GM18508 (cell line): Measurements from ENCODE around the gene CA12.

Source experiments
- ATAC-seq: cut with Tn5 transposase; IDR thresholded peaks from one replicate; pipeline ENCODE4 v1.9.1; 2021; ENCODE audit warnings: moderate number of reproducible peaks; ENCODE audit not compliant: insufficient read depth, unreplicated experiment

The CA12 gene

GRCh38 chr15:63314409-63314808 lies 67.2 kb downstream of the CA12 start:
- ATAC-seq: no peak

GRCh38 chr15:63313825-63314224 lies 67.8 kb downstream of the CA12 start:
- ATAC-seq: no peak

GRCh38 chr15:63312286-63312685 lies 69.4 kb downstream of the CA12 start:
- ATAC-seq: no peak

DNA sequence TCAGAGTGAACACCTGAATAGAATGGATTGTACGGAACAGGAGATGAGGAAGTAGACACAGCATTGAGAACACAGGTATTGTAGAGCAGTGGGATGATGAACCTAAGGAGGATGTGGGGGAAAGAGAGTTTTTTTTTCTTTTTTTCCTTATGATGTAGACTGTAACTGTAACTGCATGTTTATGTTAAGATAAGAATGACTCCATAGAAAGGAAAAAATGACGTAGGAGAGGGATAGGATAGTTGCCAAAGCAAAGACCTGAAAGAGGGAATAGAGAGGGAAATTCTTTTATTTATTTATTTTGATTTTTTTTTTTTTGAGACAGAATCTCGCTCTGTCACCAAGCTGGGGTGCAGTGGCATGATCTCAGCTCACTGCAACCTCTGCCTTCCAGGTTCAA lies 71.0 kb downstream of the CA12 start:
- ATAC-seq: no peak

DNA sequence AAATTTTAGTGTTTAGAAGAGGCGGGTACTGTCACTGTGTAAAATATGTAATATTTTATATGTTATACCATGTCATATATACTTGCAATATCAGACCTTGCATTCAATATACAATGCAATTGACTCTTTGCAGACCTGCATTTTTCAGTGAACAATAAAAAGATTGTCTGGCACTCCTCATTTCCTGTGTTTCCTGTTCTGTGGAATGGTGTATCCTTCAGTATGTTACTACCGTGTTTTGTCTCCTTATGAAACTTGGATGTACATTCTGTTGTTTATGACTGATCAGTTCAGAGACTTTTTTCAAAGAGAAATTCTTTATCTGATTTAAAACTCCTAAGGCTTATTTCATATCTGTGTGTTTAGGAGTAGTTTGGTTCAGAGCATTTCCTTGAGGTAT lies 72.7 kb downstream of the CA12 start:
- no peak for ATAC-seq

DNA sequence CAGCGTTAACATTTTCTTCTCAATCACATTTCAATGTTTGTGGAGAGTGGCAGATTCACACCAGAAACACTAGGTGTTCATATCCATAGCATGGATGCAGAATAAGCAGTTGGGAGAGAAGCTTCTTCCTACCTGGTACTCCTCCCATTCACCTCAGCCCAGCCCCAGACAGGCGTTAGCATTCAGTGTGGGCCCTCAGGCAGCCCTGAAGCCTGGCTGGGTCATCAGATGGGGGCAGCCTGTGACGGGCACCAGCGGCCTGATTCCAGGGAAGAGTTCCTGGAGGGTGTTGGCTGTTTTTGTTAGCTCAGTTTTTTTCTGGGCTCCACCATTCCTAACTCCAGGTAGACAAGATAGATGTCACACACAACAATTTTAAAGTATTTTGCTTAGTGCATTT lies 73.2 kb downstream of the CA12 start:
- ATAC-seq: no peak

GRCh38 chr15:63306492-63307073 lies 75.1 kb downstream of the CA12 start:
- no peak for ATAC-seq

DNA sequence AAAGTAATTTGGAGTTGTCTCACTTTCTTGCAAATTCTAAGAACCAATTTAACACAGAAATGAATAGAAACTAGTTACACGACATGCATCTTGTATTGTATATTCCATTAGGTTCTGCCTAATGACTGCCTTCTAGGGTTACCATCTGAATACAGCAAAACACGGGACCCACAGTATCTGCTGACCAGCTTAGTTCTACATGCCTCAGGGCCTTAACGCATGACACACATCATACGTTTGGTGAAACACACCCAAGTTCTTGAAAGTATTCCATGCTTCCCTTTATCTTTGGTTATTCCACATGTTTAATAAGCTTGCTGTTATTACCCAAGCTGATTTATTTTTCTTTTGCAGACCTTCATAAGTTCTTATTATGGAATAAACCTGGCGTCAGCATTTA lies 76.4 kb downstream of the CA12 start:
- ATAC-seq: no peak

DNA sequence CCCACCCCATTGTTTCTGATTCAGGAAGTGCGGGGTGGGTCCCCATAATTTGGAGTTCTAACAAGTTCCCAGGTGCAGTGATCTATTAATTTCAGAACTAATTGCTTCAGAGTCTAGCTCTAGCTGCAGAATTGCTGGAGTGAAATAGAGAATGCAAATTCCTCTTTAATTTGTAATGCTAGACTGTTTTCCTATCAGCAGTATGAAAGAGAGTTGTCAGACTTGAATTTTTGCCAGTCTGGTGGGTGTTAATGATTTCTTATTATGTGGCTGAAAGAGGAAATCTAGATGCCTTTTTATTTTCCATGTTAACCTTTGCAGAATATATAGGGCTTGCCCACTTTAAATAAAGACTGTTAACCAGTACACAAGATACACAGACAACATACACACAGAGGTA lies 80.6 kb downstream of the CA12 start:
- ATAC-seq: no peak

GRCh38 chr15:63299943-63300575 lies 81.6 kb downstream of the CA12 start:
- ATAC-seq: no peak

GRCh38 chr15:63296195-63296594 lies 85.5 kb downstream of the CA12 start:
- no peak for ATAC-seq

DNA sequence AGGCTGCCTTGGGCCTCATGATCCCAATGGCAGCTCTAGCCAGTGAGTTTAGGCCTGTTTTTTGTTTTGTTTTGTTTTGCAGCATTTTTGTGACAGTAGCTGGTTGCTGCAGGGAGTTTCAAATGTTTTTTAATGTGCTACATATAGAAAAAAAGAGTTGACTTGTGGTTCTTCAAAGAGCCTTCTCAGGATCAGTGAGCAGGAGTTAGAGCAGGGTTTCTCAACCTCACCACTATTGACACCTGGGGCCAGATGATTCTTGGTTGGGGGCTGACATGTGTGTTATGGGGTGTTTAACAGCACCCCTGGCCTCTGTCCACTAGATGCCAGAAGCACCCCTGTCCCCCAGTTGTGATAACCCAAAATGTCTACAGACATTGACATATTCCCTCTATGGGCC lies 86.3 kb downstream of the CA12 start:
- ATAC-seq: no peak

DNA sequence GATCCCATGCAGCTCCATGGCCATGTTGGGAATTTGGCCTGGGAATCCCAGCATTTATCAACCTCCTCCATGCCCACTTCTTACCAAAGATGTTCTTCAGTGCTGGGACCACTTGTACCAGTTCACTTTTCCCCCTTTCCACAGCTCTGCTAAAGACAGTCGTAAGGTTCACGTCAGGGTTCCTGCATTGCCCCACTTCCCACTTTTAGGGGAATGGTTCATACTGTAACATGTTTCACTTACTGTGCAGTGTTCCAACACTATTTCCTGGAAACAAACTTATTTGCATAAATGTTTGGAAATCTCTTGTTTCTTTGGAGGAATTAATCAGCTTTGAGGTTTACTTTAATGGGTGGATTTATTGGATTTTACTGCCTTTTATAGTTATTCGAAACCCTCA lies 87.3 kb downstream of the CA12 start:
- ATAC-seq: no peak

DNA sequence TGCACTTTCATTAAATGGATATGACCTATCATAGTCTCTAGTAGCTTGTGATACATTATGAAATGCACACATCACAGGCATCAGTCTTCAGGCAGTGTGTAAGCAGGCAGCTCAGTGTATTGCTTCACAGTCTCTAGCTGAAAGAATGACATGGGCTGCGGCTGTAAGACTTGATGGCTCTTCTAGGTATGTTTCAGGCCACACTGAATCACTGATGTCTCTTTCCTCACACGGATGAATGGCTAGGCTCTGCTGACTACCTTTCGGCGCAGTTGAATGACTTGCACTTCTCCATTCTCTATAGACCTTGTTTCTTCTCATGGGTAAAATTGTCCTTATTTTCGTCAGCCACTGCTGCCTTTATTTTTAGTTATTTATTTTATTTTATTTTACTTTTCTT lies 88.9 kb downstream of the CA12 start:
- no peak for ATAC-seq

DNA sequence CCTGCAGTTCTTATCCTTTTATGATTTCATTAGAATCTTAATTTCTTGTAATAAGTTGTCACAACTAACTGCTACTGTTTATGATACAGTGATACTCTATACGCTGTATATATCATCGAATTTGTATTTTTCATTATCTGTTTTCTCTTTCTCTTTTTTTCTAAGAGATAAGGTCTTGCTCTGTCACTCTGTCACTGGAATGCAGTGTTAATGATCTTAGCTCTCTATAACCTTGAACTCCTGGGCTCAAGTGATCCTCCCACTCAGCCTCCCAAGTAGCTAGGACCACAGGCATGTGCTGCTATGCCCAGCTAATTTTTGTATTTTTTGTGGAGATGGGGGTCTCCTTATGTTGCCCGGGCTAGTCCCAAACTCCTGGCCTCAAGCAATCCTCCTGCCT lies 89.4 kb downstream of the CA12 start:
- no peak for ATAC-seq

- ATAC-seq: no peak
Measured at GRCh38 chr15:63291507-63291906, 90.1 kb downstream of the CA12 start.

DNA sequence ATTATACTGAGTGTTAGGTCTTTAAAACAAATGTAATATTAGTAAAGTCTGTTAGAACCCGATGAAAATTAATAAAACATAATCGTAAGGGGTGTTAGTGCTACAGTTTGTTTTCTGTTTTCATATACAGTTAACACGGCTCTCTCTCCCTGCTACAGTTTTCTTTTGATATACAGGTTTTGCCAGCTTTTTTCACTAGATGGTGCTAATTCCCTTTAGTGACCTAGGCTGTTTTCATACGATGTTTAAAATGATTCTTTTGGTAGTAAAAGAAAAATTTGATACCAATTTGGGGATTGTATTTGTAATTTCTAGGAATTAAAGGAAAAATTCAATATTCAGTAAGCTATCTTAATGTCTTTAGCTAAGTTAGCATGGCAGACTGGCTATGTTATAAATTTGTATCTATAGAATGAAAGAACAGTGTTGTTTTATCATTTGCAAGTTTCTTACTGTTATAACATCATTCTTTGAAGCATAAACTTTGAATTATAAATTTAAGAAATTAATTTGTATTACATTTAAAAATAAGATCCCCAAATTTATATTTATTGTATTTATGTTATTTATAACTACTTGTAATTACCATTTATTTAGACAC lies 92.8 kb downstream of the CA12 start:
- no peak for ATAC-seq

GRCh38 chr15:63288342-63288741 lies 93.3 kb downstream of the CA12 start:
- no peak for ATAC-seq

- no peak for ATAC-seq
Measured at GRCh38 chr15:63287109-63287508, 94.5 kb downstream of the CA12 start.

GRCh38 chr15:63284335-63284734 lies 97.3 kb downstream of the CA12 start:
- ATAC-seq: no peak

DNA sequence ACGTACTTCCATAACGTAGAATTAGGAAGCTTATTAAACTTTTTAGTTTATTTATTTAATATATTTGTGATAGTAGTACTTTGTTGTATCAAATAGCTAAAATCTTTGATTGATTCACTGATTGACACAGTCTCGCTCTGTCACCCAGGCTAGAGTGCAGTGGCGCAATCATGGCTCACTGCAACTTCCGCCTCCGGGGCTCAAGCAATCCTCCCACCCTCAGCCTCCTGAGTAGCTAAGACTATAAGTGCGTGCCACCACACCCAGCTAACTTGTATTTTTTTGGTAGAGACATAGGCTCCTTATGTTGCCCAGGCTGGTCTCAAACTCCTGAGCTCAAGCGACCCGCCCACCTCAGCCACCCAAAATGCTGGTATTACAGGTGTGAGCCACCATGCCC lies 98.5 kb downstream of the CA12 start:
- ATAC-seq: no peak

GRCh38 chr15:63277893-63278456 lies 103.7 kb downstream of the CA12 start:
- ATAC-seq: no peak
